ENCODE results near the gene CRIM1. TPM values are rescaled to one million over a fixed set of nuclear protein-coding genes. Genes with fewer than 3 reads are reported as not detected.

The CRIM1 gene
- total RNA-seq, 1 experiment from 2014 or later, result 292 TPM

DNA sequence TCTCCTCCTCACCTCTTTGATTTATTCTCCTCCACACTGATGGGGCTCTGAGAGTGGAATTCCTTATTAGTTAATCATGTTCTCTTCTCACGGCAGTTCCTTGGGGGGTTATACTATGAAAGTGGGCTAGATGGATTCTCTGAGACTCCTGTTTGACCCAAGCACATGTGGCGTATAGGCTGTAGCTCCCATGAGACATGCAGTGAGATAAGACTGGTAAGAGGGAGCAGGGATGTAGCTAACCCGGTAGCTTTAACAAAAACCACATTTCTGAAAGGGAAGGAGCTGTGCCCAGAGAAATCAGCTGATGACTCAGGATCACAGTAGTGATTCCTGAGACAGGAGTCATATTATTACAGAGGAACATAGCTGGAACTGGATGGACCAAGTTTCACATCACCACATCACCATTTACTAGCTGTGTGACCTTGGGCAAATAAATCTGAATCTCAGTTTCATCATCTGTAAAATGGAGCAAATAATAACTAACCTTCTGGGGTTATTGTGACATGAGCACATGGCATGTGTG, 82.9 kb downstream of the CRIM1 start:
- intact Hi-C loops (cut with micrococcal nuclease; ENCODE audit: unreplicated experiment), result no loop called here
- H3K4me3 ChIP-seq (ENCODE audit: low read depth, low read length), result no peak overlapping the region
- CTCF ChIA-PET, result no interaction called here
- no peaks in the 10 kb centered on the region for H3K9me3 Mint-ChIP-seq (ENCODE audit: unreplicated experiment)
- H3K27ac Mint-ChIP-seq (ENCODE audit: unreplicated experiment), result peak overlapping the region; percentile 4
- no TSS peak for BruUV-seq (replicated peaks)
- H3K4me3 Mint-ChIP-seq (ENCODE audit: unreplicated experiment), result no peak overlapping the region
- H3K27me3 ChIP-seq (replicated peaks; ENCODE audit: control insufficient read depth, insufficient read depth, low read length), result no peaks in the 10 kb centered on the region
- peaks cover 13% of the 10 kb centered on the region; the same call in 1 of the 2 replicates for H3K4me1 ChIP-seq
- H3K9me3 ChIP-seq, result no peaks in the 10 kb centered on the region
- POLR2A ChIA-PET, result no interaction called here
- H3K36me3 Mint-ChIP-seq (ENCODE audit: insufficient read depth, unreplicated experiment), result peaks cover 9% of the 10 kb centered on the region
- no peaks in the 10 kb centered on the region for H3K36me3 ChIP-seq (ENCODE audit: control insufficient read depth, insufficient read depth, low read length)
- H3K27me3 Mint-ChIP-seq (ENCODE audit: insufficient read depth, unreplicated experiment), result no peaks in the 10 kb centered on the region
- peaks cover 41% of the 10 kb centered on the region for H3K4me1 Mint-ChIP-seq (ENCODE audit: low read depth, unreplicated experiment)
- TF ChIP-seq, protein P1, sequence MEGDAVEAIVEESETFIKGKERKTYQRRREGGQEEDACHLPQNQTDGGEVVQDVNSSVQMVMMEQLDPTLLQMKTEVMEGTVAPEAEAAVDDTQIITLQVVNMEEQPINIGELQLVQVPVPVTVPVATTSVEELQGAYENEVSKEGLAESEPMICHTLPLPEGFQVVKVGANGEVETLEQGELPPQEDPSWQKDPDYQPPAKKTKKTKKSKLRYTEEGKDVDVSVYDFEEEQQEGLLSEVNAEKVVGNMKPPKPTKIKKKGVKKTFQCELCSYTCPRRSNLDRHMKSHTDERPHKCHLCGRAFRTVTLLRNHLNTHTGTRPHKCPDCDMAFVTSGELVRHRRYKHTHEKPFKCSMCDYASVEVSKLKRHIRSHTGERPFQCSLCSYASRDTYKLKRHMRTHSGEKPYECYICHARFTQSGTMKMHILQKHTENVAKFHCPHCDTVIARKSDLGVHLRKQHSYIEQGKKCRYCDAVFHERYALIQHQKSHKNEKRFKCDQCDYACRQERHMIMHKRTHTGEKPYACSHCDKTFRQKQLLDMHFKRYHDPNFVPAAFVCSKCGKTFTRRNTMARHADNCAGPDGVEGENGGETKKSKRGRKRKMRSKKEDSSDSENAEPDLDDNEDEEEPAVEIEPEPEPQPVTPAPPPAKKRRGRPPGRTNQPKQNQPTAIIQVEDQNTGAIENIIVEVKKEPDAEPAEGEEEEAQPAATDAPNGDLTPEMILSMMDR (IDR thresholded peaks at IDR 0.05; ENCODE audit: insufficient read depth in 1 of 2, low read depth in 1 of 2, low read length in 1 of 2, severe bottlenecking in 1 of 2, unreplicated experiment in 1 of 2), result no peak
- no peak for DNase-seq

DNA sequence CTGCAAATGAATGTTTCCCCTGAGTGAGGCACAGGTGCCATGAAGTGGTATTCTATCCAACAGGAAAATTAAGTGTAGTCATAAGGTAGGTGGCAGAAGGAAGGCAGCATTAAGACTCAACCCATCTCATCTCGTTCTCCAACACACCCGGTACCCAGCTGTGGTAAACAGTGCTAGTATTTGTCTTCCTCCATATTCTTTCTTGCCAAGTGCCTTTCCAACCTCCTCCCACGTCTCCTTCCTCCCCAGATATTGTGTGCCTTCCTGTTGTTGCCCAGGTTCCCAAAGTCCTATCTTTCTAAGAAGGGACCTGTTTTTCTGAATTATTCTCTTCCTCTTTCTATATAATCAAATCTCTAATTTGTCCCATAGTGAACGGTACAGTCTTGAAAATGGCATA, 83.5 kb downstream of the CRIM1 start:
- Histone ChIP-seq H3K4me3 (ENCODE audit: low read depth, low read length) (no peak overlapping the region), H3K4me1 (peaks cover 16% of the 10 kb centered on the region), H3K9me3 (no peaks in the 10 kb centered on the region), H3K27me3 (replicated peaks; ENCODE audit: control insufficient read depth, insufficient read depth, low read length) (no peaks in the 10 kb centered on the region), H3K36me3 (ENCODE audit: control insufficient read depth, insufficient read depth, low read length) (no peaks in the 10 kb centered on the region)
- Mint-ChIP-seq H3K4me1 (ENCODE audit: low read depth, unreplicated experiment) (peaks cover 43% of the 10 kb centered on the region), H3K36me3 (ENCODE audit: insufficient read depth, unreplicated experiment) (peaks cover 9% of the 10 kb centered on the region), H3K27ac (ENCODE audit: unreplicated experiment) (peak overlapping the region; percentile 4), H3K9me3 (ENCODE audit: unreplicated experiment) (no peaks in the 10 kb centered on the region), H3K27me3 (ENCODE audit: insufficient read depth, unreplicated experiment) (no peaks in the 10 kb centered on the region), H3K4me3 (ENCODE audit: unreplicated experiment) (no peak overlapping the region)
- POLR2A ChIA-PET, result no interaction called here
- CTCF ChIA-PET, result no interaction called here
- no peak for DNase-seq
- TF ChIP-seq, protein P1 (IDR thresholded peaks at IDR 0.05; ENCODE audit: insufficient read depth in 1 of 2, low read depth in 1 of 2, low read length in 1 of 2, severe bottlenecking in 1 of 2, unreplicated experiment in 1 of 2), result no peak
- BruUV-seq (replicated peaks), result no TSS peak
- intact Hi-C loops (cut with micrococcal nuclease; ENCODE audit: unreplicated experiment), result no loop called here

DNA sequence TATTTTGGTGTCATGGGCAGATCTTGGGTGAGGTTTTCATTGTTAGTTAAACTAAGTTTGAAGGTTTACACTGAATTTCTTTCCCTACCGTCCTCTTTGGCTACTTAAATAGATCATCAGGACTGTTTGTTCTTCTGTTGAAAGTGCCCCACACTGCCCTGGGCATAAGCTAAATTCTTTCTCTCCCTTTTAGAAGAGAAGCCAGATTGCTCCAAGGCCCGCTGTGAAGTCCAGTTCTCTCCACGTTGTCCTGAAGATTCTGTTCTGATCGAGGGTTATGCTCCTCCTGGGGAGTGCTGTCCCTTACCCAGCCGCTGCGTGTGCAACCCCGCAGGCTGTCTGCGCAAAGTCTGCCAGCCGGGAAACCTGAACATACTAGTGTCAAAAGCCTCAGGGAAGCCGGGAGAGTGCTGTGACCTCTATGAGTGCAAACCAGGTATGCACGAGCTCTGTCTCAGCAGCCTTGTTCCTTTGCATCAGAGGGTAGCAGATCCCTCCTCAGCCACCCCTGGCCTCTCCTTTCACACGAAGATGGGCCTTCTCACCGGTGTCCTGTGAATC, 85.6 kb downstream of the CRIM1 start:
- no peak for DNase-seq
- H3K27me3 ChIP-seq (replicated peaks; ENCODE audit: control insufficient read depth, insufficient read depth, low read length), result no peaks in the 10 kb centered on the region
- BruUV-seq (replicated peaks), result no TSS peak
- H3K9me3 ChIP-seq, result no peaks in the 10 kb centered on the region
- no peaks in the 10 kb centered on the region for H3K27me3 Mint-ChIP-seq (ENCODE audit: insufficient read depth, unreplicated experiment)
- intact Hi-C loops (cut with micrococcal nuclease; ENCODE audit: unreplicated experiment), result no loop called here
- CTCF ChIA-PET, result interaction anchor here (1.0 kb wide), 1 partner anchor 19 kb away, joined by 3 read pairs; no protein-coding TSS in a partner anchor
- POLR2A ChIA-PET, result no interaction called here
- no peaks in the 10 kb centered on the region for H3K36me3 Mint-ChIP-seq (ENCODE audit: insufficient read depth, unreplicated experiment)
- peaks cover 37% of the 10 kb centered on the region for H3K4me1 ChIP-seq
- no peak overlapping the region for H3K4me3 ChIP-seq (ENCODE audit: low read depth, low read length)
- TF ChIP-seq, protein P1 (IDR thresholded peaks at IDR 0.05; ENCODE audit: insufficient read depth in 1 of 2, low read depth in 1 of 2, low read length in 1 of 2, severe bottlenecking in 1 of 2, unreplicated experiment in 1 of 2), result no peak
- H3K9me3 Mint-ChIP-seq (ENCODE audit: unreplicated experiment), result no peaks in the 10 kb centered on the region
- H3K4me1 Mint-ChIP-seq (ENCODE audit: low read depth, unreplicated experiment), result peaks cover 52% of the 10 kb centered on the region
- no peak overlapping the region for H3K4me3 Mint-ChIP-seq (ENCODE audit: unreplicated experiment)
- peak overlapping the region; percentile 23 for H3K27ac Mint-ChIP-seq (ENCODE audit: unreplicated experiment)
- H3K36me3 ChIP-seq (ENCODE audit: control insufficient read depth, insufficient read depth, low read length), result no peaks in the 10 kb centered on the region

All from Caco-2 (cell line).